Mammary epithelial cell (primary cell): Measurements from ENCODE around the gene EXOC4.

Experiments used
- EZH2 ChIP-seq: IDR thresholded peaks from 2 replicates; pipeline ENCODE4 v1.6.1; 2012; ENCODE audit warnings: low read length, inconsistent platforms, borderline replicate concordance
- TF ChIP-seq, protein P1 (sequence below), 2 donors: IDR thresholded peaks in 1 of 2; conservative IDR thresholded peaks in 1 of 2; 2 replicates each; pipeline ENCODE4 v1.5.1; 2011 to 2012; ENCODE audit warnings: inconsistent platforms in 2 of 2, low read length in 2 of 2, mild to moderate bottlenecking in 2 of 2, control low read depth in 1 of 2, low read depth in 1 of 2; ENCODE audit not compliant: insufficient read depth in 1 of 2; ENCODE audit errors: extremely low read depth in 1 of 2

DNA sequence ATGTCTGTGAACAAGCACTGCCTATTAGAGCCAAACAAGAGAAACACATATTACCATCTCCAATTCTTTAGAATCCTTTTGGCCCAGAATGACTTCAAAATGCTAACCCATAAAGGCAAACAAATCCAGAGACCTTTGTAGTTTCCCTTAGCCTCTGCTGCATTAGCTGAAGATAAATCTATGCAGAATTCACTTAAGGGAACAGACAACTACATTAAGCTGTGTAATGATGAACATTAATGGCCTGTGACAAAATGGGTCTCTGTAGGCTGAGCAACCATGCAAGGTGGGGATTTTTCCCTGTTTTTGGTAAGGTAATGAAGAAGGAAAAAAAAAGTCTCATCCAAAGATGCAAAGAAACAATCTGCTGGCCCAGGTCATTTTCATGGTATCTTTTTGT, 411.6 kb downstream of the EXOC4 start:
- no peak for TF ChIP-seq EZH2
- TF ChIP-seq, protein P1, sequence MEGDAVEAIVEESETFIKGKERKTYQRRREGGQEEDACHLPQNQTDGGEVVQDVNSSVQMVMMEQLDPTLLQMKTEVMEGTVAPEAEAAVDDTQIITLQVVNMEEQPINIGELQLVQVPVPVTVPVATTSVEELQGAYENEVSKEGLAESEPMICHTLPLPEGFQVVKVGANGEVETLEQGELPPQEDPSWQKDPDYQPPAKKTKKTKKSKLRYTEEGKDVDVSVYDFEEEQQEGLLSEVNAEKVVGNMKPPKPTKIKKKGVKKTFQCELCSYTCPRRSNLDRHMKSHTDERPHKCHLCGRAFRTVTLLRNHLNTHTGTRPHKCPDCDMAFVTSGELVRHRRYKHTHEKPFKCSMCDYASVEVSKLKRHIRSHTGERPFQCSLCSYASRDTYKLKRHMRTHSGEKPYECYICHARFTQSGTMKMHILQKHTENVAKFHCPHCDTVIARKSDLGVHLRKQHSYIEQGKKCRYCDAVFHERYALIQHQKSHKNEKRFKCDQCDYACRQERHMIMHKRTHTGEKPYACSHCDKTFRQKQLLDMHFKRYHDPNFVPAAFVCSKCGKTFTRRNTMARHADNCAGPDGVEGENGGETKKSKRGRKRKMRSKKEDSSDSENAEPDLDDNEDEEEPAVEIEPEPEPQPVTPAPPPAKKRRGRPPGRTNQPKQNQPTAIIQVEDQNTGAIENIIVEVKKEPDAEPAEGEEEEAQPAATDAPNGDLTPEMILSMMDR (conservative IDR thresholded peaks at IDR 0.05 in 1 of 2, IDR thresholded peaks at IDR 0.05 in 1 of 2; ENCODE audit: extremely low read depth in 1 of 2, insufficient read depth in 1 of 2, low read depth in 1 of 2, low read length in 2 of 2) = no peak
